DOHH2 (cell line): ENCODE results near the gene ANP32A.

Experiments
- H3F3A ChIP-seq: fragments of 200-600 bp; sonication (generic), shearing (Covaris generic); 2 replicates; pipeline ENCODE4 v1.6.0; 2016; ENCODE audit warnings: antibody characterized with exemption, mild to moderate bottlenecking; ENCODE audit not compliant: control insufficient read depth, insufficient read depth
- H3K27ac ChIP-seq: fragments of 200-600 bp; sonication (generic); 2 replicates; pipeline ENCODE4 v1.5.1; 2014; ENCODE audit warnings: low read depth, mild to moderate bottlenecking, low read length, moderate library complexity
- H3K27me3 ChIP-seq: fragments of 200-600 bp; sonication (generic); 2 replicates; pipeline ENCODE4 v1.6.1; 2014; ENCODE audit warnings: mild to moderate bottlenecking, low read length, mixed read lengths; ENCODE audit not compliant: control insufficient read depth
- H3K36me3 ChIP-seq: fragments of 200-600 bp; sonication (generic); 2 replicates; pipeline ENCODE4 v1.6.1; 2014; ENCODE audit warnings: mild to moderate bottlenecking, low read length, moderate library complexity, mixed read lengths; ENCODE audit not compliant: control insufficient read depth
- H3K4me1 ChIP-seq: fragments of 200-600 bp; sonication (generic); 2 replicates; pipeline ENCODE4 v1.6.1; 2014; ENCODE audit warnings: mild to moderate bottlenecking, low read length, mixed read lengths; ENCODE audit not compliant: control insufficient read depth
- H3K4me2 ChIP-seq: fragments of 200-600 bp; sonication (generic); 2 replicates; pipeline ENCODE4 v1.6.0; 2014; ENCODE audit warnings: mild to moderate bottlenecking, low read length, moderate library complexity
- H3K4me3 ChIP-seq: fragments of 200-600 bp; sonication (generic); 2 replicates; pipeline ENCODE4 v1.5.1; 2014; ENCODE audit warnings: mild to moderate bottlenecking, low read length, mixed read lengths
- H3K79me2 ChIP-seq: fragments of 200-600 bp; sonication (generic); 2 replicates; pipeline ENCODE4 v1.6.1; 2014; ENCODE audit warnings: mild to moderate bottlenecking, low read length, mixed read lengths; ENCODE audit not compliant: control insufficient read depth
- H3K9me2 ChIP-seq: fragments of 200-600 bp; sonication (generic); replicated peaks from 2 replicates; pipeline ENCODE4 v1.6.1; 2014; ENCODE audit warnings: mild to moderate bottlenecking, low read length, mixed read lengths; ENCODE audit not compliant: control insufficient read depth
- H3K9me3 ChIP-seq: fragments of 200-600 bp; sonication (generic); 2 replicates; pipeline ENCODE4 v1.6.1; 2014; ENCODE audit warnings: antibody characterized with exemption, low read length, mixed read lengths; ENCODE audit not compliant: control insufficient read depth, insufficient read depth
- H4K20me1 ChIP-seq: fragments of 200-600 bp; sonication (generic); 2 replicates; pipeline ENCODE4 v1.6.0; 2014; ENCODE audit warnings: low read depth, mild to moderate bottlenecking, antibody characterized with exemption, low read length, moderate library complexity; ENCODE audit not compliant: control insufficient read depth, insufficient read depth
- EZH2phosphoT487 ChIP-seq: fragments of 200-600 bp; sonication (generic); IDR thresholded peaks from 2 replicates; pipeline ENCODE4 v1.6.1; 2017; ENCODE audit warnings: borderline replicate concordance, mild to moderate bottlenecking, antibody characterized with exemption, low read length, moderate library complexity, mixed read lengths
- TF ChIP-seq, protein P1 (sequence below): fragments of 200-600 bp; sonication (generic); IDR thresholded peaks from one replicate; pipeline ENCODE4 v1.5.1; 2014; ENCODE audit warnings: antibody characterized with exemption, mild to moderate bottlenecking, low read depth, low read length; ENCODE audit not compliant: poor library complexity, severe bottlenecking

ANP32A gene

DNA sequence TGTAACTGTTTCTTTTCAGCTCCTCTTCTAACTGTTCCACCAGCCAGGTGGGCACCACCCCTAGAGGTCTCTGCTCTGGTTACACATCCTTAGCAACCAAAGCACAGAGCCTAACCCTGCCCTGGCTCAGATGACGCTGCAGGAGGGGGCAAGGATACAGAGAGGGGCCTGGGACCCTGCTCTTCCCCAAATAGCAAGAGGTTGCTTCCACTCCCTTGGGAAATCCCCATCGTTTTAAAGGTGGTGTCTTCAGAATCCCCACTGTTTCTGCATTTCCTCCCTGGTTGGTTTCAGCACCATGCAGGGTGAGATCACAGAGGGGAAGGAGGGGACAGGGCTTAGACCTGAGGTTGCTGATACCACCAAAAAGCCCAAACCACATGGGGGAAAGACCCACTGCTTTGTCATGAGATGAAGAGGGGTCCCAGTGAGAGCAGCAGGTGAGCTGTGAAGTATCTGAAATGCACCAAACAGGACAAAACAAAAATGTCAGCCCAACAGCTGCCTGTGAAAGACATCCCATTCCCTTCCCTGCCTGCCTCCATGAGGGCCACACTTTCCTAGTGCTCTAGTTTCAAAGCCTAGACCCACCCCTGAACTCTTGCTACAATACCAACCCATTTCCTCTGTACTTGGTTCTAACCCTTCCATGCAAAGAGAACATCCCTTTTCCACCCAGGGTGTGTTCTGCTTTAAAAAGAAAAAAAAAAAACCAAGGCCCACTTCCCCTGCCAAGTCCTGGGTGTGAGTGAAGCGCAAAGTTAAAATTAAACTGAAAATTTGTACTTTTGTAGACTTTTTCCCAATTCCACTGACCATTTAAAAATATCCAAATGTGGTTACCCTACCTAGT, 29.0 kb downstream of the ANP32A start:
- TF ChIP-seq, protein P1, sequence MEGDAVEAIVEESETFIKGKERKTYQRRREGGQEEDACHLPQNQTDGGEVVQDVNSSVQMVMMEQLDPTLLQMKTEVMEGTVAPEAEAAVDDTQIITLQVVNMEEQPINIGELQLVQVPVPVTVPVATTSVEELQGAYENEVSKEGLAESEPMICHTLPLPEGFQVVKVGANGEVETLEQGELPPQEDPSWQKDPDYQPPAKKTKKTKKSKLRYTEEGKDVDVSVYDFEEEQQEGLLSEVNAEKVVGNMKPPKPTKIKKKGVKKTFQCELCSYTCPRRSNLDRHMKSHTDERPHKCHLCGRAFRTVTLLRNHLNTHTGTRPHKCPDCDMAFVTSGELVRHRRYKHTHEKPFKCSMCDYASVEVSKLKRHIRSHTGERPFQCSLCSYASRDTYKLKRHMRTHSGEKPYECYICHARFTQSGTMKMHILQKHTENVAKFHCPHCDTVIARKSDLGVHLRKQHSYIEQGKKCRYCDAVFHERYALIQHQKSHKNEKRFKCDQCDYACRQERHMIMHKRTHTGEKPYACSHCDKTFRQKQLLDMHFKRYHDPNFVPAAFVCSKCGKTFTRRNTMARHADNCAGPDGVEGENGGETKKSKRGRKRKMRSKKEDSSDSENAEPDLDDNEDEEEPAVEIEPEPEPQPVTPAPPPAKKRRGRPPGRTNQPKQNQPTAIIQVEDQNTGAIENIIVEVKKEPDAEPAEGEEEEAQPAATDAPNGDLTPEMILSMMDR, result peak; percentile 11
- no peak for TF ChIP-seq EZH2phosphoT487
- Histone ChIP-seq H4K20me1 (peaks cover 64% of the 10 kb centered on the region), H3F3A (peaks cover 3% of the 10 kb centered on the region; the same call in 1 of the 2 replicates), H3K9me2 (no peaks in the 10 kb centered on the region), H3K36me3 (peaks cover 98% of the 10 kb centered on the region), H3K27ac (no peak overlapping the region), H3K4me1 (peaks cover 47% of the 10 kb centered on the region), H3K79me2 (peaks cover 100% of the 10 kb centered on the region), H3K4me2 (no peak overlapping the region), H3K9me3 (no peaks in the 10 kb centered on the region), H3K27me3 (no peaks in the 10 kb centered on the region), H3K4me3 (no peak overlapping the region)

DNA sequence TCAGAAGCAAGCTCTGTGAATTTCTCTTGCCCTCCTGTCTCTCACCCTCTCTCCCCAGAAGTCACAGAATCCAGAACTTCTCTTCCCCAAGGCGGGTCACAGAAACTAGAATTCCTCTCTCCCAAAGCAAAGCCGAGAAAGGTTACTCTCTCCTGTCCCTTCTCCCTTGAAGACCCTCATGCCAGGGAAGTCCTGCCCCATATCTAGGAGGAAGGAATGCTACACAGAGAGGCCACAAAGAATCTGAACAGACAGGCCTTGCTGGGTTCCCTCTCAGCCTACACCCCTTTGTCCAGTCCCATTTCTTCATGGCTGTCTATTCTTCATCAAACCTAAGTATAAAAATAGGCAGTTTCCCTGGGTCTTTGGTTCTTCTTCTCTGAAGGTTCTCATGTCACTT, 29.8 kb downstream of the ANP32A start:
- H3F3A ChIP-seq, result peaks cover 3% of the 10 kb centered on the region; the same call in 1 of the 2 replicates
- H3K36me3 ChIP-seq, result peaks cover 96% of the 10 kb centered on the region
- H3K4me1 ChIP-seq, result peaks cover 43% of the 10 kb centered on the region
- peaks cover 61% of the 10 kb centered on the region for H4K20me1 ChIP-seq
- TF ChIP-seq, protein P1, result no peak
- no peak for TF ChIP-seq EZH2phosphoT487
- no peaks in the 10 kb centered on the region for H3K9me2 ChIP-seq
- H3K27ac ChIP-seq, result no peak overlapping the region
- peaks cover 96% of the 10 kb centered on the region for H3K79me2 ChIP-seq
- no peaks in the 10 kb centered on the region for H3K9me3 ChIP-seq
- no peak overlapping the region for H3K4me2 ChIP-seq
- no peaks in the 10 kb centered on the region for H3K27me3 ChIP-seq
- H3K4me3 ChIP-seq, result no peak overlapping the region

DNA sequence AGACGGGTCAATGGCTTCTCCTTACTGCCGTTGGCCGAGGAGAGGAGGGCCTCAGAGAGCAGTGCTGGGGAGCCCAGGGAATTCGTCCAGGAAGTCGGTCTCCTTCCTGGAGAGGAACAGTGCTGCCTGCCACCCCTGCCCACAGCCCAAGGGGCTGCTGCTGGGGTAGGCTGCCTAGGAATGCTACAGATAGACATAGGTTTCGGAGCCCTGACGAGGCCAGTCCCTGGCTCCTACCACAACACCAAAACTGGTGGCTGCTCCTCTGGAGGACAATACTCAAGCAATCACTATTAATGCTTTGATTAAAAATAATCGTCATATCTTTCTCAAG, 30.5 kb downstream of the ANP32A start:
- no peak overlapping the region for H3K27ac ChIP-seq
- no peaks in the 10 kb centered on the region for H3K9me3 ChIP-seq
- peaks cover 96% of the 10 kb centered on the region for H3K36me3 ChIP-seq
- no peak overlapping the region for H3K4me2 ChIP-seq
- no peak overlapping the region for H3K4me3 ChIP-seq
- TF ChIP-seq, protein P1, result no peak
- TF ChIP-seq EZH2phosphoT487, result no peak
- H3K79me2 ChIP-seq, result peaks cover 92% of the 10 kb centered on the region
- H3K27me3 ChIP-seq, result no peaks in the 10 kb centered on the region
- H3F3A ChIP-seq, result peaks cover 3% of the 10 kb centered on the region; the same call in 1 of the 2 replicates
- H4K20me1 ChIP-seq, result peaks cover 56% of the 10 kb centered on the region
- H3K4me1 ChIP-seq, result peaks cover 38% of the 10 kb centered on the region
- H3K9me2 ChIP-seq, result no peaks in the 10 kb centered on the region
